Fibroblast of the aortic adventitia (primary cell): Measurements from ENCODE around the gene KLHDC7A. TPM values are rescaled to one million over a fixed set of nuclear protein-coding genes. Genes with fewer than 3 reads are reported as not detected.

Source experiments
- DNase-seq: peaks from one replicate; pipeline ENCODE4 v3.0.0-alpha.2; 2010; ENCODE audit warnings: low read depth
- H3K4me3 ChIP-seq: 2 replicates; pipeline ENCODE4 v1.5.1; 2011; ENCODE audit warnings: low read depth, mild to moderate bottlenecking, control low read depth, low read length, moderate library complexity
- CTCF ChIP-seq: IDR thresholded peaks from 2 replicates; pipeline ENCODE4 v1.5.1; 2011; ENCODE audit warnings: mild to moderate bottlenecking, low read length, control low read depth, inconsistent platforms; ENCODE audit not compliant: insufficient read depth
- total RNA-seq: library from RNA; depleted of rRNA; stranded (reverse); fragments of >200 nt; gene quantifications from 2 replicates; pipeline ENCODE4 v1.2.3, GENCODE V29; 2012; ENCODE audit warnings: low replicate concordance

Gene KLHDC7A
- total RNA-seq, 1 donor: not detected

- DNase-seq: no peak
- TF ChIP-seq CTCF: no peak
Measured at GRCh38 chr1:18508084-18508483, 27.4 kb downstream of the KLHDC7A start.

GRCh38 chr1:18511149-18511873, 30.6 kb downstream of the KLHDC7A start:
- no peak for DNase-seq
- no peak for TF ChIP-seq CTCF
- no peak overlapping the region for H3K4me3 ChIP-seq

More at GRCh38 chr1:18508084-18508483, 27.4 kb downstream of the KLHDC7A start:
- H3K4me3 ChIP-seq: no peak overlapping the region

GRCh38 chr1:18511874-18512150, 31.1 kb downstream of the KLHDC7A start:
- H3K4me3 ChIP-seq: no peak overlapping the region
- no peak for DNase-seq
- no peak for TF ChIP-seq CTCF

- no peak for DNase-seq
- TF ChIP-seq CTCF: no peak
- H3K4me3 ChIP-seq: no peak overlapping the region
Measured at GRCh38 chr1:18512883-18513282, 32.2 kb downstream of the KLHDC7A start.

GRCh38 chr1:18513995-18514394, 33.3 kb downstream of the KLHDC7A start:
- no peak for DNase-seq
- TF ChIP-seq CTCF: no peak
- no peak overlapping the region for H3K4me3 ChIP-seq

- no peak for DNase-seq
- no peak overlapping the region for H3K4me3 ChIP-seq
- TF ChIP-seq CTCF: no peak
Measured at GRCh38 chr1:18515120-18515667, 34.5 kb downstream of the KLHDC7A start.

- no peak for TF ChIP-seq CTCF
- DNase-seq: no peak
- no peak overlapping the region for H3K4me3 ChIP-seq
Measured at GRCh38 chr1:18516473-18516872, 35.7 kb downstream of the KLHDC7A start.
